Iris pigment epithelial cell (primary cell): ENCODE results near the gene G2E3.
"Not testable (repeated sequence)": the region's sequence is repeated elsewhere in the genome, so short reads cannot be mapped to it uniquely, and the experiment has no call there.

ENCODE experiments used
- DNase-seq: peaks from one replicate; pipeline ENCODE4 v3.0.0-alpha.2; 2011; ENCODE audit warnings: low read depth

The G2E3 gene

GRCh38 chr14:30558675-30559555, at the start of gene G2E3:
G2E3 (plus strand) TSS chr14:30559158; CDS start chr14:30581080, 21,922 bp downstream.
- peak; percentile 88 for DNase-seq

- no peak for DNase-seq
Measured at GRCh38 chr14:30517737-30518136, 41.2 kb upstream of the G2E3 start.

DNA sequence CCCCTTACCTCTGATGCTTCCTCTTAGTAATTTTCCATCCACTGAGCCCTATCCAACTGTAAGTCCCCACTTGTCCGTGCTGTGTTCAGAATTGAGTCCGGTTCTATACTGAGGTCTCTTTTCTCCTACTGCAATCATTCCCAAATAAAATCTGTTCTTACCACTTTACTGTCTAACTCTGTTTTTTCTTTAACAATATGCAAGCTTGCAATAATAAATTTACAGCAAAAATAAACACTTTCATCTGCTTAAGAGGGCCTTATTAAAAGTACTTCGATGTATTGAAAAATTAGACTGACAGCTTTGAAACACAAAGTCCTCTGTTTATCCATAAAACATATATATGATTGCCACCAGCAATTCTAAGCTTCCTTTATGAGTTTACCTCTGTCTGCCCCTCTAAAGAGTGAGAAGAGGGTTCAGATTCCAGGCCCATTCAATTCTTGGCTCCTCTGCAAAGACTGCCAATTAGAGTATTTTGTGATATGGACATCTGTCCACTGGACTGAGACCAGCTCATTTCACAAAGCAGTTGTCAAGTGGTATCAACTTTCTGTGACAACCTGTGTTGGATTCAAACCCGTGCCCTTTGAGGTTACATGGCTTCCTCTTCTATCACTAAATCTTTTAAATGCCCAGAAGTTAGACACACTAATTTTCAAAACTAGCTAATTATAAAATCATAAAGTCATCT, 39.9 kb upstream of the G2E3 start:
- DNase-seq: no peak

DNA sequence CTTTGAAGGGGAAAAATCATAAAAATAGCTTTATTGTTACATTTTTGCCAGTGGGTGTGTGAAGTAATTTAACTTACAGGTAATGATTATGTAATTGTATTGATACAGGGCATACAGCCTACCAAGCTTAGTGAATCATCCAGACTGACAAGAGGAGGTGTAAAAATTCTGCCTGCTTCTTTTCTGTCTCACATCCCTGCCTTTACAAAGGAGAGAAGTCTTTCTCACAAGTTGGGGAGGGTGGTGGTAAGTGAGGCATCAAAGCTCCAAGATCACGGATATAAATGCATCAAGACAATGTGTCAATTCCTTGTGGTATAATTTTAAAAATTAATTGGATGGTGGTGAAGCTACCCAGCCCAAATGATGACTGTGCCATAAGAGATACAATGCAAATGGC, 39.0 kb upstream of the G2E3 start:
- DNase-seq: no peak

DNA sequence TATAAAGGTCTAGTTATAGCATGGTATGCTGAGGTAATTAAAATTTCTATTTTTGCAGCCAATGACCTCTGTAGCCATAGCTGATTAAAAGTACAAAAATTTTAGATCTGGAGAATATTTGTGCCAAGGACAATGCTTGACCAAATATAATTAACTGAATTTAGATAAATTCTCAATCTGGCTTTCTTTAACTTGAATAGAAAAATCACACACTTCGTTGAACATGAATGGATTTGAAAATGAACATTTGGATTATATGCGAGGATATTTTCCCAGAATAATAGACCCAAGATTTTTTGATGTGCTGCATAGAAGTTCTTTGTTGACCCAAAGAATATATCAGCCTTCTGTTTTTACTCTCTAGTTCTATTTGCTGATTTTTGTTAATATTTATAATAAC, 38.4 kb upstream of the G2E3 start:
- DNase-seq: no peak

DNA sequence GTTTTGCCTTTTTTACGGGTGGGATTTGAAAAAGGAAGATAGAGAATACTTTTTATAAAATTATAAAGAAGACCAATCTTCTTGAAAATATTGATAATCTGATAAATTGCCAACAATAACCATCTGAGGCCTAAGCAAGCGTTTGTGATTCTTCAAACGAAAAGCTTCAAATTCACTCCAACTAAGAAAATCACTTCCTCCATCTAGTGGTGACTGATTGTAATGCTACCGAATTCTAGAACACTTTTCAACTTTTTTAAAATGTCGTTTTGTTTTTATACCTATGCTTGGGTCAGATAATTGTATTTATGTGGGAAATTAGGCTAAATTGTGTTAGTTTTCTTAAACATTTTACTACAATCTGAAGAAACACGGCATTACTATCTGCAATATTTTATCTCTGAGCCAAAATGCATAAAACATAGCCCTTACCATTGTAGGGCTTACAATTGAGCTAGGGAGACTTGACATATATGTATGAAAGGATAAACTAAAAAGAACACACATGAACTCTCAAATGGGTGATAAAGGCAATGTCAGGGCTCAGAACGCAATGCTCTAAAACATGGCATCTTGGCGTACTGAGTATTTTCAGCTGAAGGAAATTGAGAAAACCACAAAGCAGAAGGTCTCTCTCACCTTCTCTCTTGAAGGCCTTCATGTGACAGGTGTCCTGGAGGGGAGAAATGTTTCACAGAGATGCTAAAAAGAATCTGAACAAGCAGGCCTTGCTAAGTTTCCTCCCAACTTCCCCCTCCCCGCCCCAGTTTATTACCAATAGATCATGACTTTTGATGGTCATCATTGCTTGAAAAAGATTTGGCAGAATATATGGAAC, 36.8 kb upstream of the G2E3 start:
- peak; percentile 41 for DNase-seq

DNA sequence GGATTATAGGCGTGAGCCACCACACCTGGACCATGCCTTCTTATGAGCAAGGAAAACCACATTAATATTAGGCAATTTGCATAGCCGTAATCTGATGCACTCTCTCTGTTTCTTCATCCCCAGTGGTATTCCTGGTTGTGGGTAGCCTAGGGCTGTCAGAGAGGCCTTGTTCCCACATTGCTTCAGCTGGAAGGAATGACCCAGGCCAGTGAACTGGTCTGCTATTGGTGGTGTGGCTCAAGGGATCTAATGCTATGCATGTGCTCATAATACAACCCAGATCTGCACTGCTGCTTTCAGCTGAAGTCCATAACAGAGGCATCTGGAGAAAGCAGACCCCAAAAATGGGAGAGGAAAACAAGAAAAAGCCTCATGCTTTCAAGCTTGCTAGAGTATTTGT, 33.1 kb upstream of the G2E3 start:
- DNase-seq: peak; percentile 57

DNA sequence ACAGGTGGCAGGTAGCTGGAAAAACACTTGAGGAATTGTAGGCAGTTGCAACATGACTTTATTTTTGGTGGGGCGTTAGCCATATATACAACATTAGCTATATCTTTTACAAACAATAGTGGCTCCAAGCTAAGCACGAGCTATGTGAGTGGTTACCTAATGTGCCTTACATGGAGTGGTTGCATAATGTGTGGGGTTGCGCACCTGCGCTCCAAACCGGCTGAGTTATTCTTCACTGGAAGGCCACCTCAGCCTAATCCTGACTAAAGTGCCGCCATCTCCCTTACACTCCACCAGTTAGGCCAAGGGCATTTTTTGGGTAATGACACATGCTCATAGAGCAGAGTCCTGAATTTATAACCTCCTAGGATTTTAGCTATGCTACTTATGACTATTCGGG, 31.8 kb upstream of the G2E3 start:
- no peak for DNase-seq

DNA sequence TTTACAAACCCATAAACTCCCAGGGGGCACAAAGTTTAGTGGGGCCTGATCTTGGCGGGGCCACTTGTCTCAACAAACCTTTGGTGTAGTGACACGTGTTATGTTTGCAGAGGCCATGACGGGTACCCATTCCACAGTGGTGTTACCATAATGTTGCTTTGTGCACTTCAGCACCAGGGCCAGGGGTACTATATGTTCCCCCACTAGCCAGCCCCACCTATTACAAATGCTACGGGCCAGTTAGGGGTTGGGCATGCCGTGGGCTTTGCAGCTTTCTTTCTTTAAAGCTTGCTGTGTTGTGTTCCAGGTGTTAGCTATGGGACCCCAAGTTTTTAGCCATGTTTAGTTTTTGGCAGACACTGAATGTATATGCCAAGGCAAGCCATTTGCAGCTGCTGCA, 30.8 kb upstream of the G2E3 start:
- DNase-seq: no peak

GRCh38 chr14:30528778-30529642, 29.9 kb upstream of the G2E3 start:
- no peak for DNase-seq

- no peak for DNase-seq
Measured at GRCh38 chr14:30532264-30532663, 26.7 kb upstream of the G2E3 start.

GRCh38 chr14:30533126-30533525, 25.8 kb upstream of the G2E3 start:
- no peak for DNase-seq

DNA sequence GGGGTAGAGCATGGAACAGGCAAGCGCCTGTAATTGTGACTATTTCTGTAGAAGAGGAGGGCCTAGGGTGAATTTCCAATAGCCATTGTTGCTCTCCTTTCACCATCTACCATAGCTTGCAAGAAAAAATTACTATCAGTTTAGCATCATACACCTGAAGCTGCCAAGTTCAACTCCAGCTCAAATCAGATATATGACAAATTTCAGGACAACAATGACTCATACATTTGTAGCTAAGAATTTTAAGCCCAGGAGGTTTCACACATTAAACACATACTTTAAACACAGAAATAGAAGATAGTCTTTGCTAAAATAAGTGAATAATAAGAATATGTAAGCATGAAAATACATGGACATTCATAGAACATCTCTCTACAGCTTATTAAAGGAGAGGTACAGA, 17.6 kb upstream of the G2E3 start:
- DNase-seq: peak; percentile 29

DNA sequence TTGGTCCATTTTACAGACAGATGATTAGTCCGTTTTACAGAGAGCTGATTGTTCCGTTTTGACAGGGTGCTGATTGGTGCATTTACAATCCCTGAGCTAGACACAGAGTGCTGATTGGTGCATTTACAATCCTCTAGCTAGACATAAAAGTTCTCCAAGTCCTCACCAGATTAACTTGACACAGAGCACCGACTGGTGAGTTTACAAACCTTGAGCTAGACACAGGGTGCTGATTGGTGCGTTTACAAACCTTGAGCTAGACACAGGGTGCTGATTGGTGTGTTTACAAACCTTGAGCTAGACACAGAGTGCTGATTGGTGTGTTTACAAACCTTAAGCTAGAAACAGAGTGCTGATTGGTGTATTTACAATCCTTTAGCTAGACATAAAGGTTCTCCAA, 12.2 kb upstream of the G2E3 start:
- not testable (repeated sequence) for DNase-seq

- no peak for DNase-seq
Measured at GRCh38 chr14:30547388-30548048, 11.4 kb upstream of the G2E3 start.

DNA sequence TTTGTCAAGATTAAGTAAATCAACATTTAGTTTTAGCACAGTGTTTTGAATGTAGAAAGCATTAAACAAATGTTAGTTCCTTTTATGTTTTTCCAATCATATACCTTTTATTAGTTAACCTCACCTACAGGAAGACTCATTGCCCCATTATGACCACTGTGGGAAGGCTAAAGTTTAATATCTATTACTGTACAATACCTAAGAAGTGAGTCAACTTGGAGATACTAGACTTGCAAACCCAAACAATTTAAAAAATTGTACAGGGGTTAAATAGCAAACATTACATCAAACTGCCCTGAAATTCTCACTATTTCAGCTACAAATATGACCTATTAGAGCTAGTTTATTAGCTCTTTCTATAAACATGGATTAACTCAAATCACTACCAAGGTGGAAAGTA, 8.6 kb upstream of the G2E3 start:
- DNase-seq: peak; percentile 82

GRCh38 chr14:30551460-30551859, 7.5 kb upstream of the G2E3 start:
- peak; percentile 55 for DNase-seq

GRCh38 chr14:30553311-30553989, 5.5 kb upstream of the G2E3 start:
- DNase-seq: peak; percentile 88

- no peak for DNase-seq
Measured at GRCh38 chr14:30558362-30558674, 640 bp upstream of the G2E3 start.

DNA sequence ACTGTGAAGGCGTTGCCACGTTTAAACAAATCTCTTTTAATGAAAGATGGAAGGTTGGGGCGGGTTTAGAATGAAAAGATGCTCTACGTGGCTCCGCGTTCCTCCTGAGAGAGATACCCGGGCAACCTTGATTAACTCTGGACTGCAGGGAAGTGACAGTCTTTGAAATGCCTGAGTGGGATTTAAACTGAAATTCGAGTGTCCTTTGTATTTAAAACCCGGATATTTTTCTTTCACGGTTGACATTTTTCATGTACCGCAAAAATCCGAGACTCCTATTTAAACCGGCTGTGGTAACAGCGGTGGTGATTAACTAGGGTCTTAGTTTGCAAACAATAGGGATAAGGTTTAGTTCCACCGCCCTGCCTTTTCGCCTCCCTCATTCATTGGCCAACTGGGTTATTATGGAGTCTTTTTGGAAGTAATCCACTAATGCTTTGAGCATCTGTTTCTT, 707 bp downstream of the G2E3 start:
- peak; percentile 63 for DNase-seq
